Tibial artery (tissue), 4 donors: Measurements from ENCODE around the gene PIP5K1B.

Experiments used
- DNase-seq, 2 donors: peaks; one replicate each; pipeline ENCODE4 v3.0.0-alpha.2; 2019
- H3K27ac ChIP-seq, 2 donors: fragments of 200-600 bp; sonication (generic) in 1 of 2; 1 replicate in 1 of 2; 2 replicates in 1 of 2; pipeline ENCODE4 v1.5.1; 2018 to 2019; ENCODE audit warnings: mild to moderate bottlenecking in 1 of 2
- H3K27me3 ChIP-seq, 2 donors: fragments of 200-600 bp; sonication (generic) in 1 of 2; one replicate each; pipeline versions ENCODE4 v1.5.1 to v1.6.0; 2016 to 2019
- H3K36me3 ChIP-seq, 3 donors: fragments of 200-600 bp; sonication (generic) in 2 of 3; one replicate each; pipeline ENCODE4 v1.5.1; 2016 to 2019; ENCODE audit warnings: mild to moderate bottlenecking in 2 of 3
- H3K4me1 ChIP-seq, 4 donors: fragments of 200-600 bp; sonication (generic) in 2 of 4; 1 replicate in 3 of 4; 2 replicates in 1 of 4; pipeline ENCODE4 v1.5.1; 2016 to 2019
- H3K4me3 ChIP-seq, 2 donors: fragments of 200-600 bp; sonication (generic) in 1 of 2; 1 replicate in 1 of 2; 2 replicates in 1 of 2; pipeline ENCODE4 v1.5.1; 2018 to 2019; ENCODE audit warnings: mild to moderate bottlenecking in 2 of 2
- H3K9me3 ChIP-seq, 3 donors: fragments of 200-600 bp; sonication (generic) in 1 of 3; one replicate each; pipeline ENCODE4 v1.5.1; 2016 to 2019
- intact Hi-C: fragments of 100-400 bp; cut with DNase I; formaldehyde crosslinking; loops from one replicate; pipeline ENCODE4 v1.15.0; 2023; ENCODE audit warnings: low total_unique reads
- TF ChIP-seq, protein P1 (sequence below), 2 experiments: fragments of 200-600 bp in 1 of 2; fragments of 450-650 bp in 1 of 2; IDR thresholded peaks; one replicate each; pipeline ENCODE4 v1.5.1; 2017 to 2019; ENCODE audit warnings: antibody characterized with exemption in 2 of 2, mild to moderate bottlenecking in 1 of 2, moderate library complexity in 1 of 2

The PIP5K1B gene

DNA sequence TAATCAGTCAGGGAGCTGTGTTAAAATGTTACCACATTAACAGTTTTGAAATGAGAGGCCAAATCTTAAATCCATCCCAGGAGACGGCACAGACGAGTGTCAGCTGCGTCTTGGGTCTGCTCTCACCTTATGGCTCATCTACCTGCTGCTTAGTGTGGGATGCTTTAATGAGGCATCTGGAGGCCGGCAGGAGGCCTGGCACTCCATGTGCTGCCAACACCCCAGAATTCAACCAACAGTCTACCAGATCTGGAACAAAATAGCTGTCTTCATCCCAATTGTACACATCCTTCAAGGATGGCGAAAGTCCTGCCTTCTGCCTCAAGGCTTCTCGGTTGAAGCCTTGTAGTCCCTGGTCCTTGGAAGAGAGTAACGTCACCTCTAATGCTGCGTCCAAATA, 296.9 kb downstream of the PIP5K1B start:
- TF ChIP-seq, protein P1, sequence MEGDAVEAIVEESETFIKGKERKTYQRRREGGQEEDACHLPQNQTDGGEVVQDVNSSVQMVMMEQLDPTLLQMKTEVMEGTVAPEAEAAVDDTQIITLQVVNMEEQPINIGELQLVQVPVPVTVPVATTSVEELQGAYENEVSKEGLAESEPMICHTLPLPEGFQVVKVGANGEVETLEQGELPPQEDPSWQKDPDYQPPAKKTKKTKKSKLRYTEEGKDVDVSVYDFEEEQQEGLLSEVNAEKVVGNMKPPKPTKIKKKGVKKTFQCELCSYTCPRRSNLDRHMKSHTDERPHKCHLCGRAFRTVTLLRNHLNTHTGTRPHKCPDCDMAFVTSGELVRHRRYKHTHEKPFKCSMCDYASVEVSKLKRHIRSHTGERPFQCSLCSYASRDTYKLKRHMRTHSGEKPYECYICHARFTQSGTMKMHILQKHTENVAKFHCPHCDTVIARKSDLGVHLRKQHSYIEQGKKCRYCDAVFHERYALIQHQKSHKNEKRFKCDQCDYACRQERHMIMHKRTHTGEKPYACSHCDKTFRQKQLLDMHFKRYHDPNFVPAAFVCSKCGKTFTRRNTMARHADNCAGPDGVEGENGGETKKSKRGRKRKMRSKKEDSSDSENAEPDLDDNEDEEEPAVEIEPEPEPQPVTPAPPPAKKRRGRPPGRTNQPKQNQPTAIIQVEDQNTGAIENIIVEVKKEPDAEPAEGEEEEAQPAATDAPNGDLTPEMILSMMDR (IDR thresholded peaks at IDR 0.05) = no peak
- Histone ChIP-seq H3K9me3 (no peaks in the 10 kb centered on the region), H3K36me3 (no peaks in the 10 kb centered on the region), H3K27ac (no peak overlapping the region), H3K4me1 (peaks cover 0 to 16% (median 2%) of the 10 kb centered on the region in 4 donors), H3K27me3 (no peaks in the 10 kb centered on the region), H3K4me3 (no peak overlapping the region)
- intact Hi-C loops = no loop called here
- no peak for DNase-seq

DNA sequence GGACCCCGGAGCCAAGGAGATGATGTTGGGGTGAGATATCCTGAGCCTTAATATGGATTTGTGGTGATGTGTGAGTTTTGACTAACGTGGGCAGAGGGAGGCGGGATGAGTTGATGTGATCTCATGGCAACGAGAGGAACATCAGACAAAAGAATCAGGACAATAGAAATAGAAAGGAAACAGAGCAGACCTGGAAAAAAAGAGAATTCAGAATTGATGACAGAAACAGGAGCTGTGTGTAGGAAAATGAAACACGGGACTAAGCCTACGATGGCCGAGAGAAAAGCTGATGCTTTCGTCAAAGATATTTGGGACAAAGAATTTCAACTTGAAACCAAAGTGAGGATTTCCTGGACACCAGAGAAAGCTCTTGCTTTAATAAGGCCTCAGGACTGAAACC, 298.0 kb downstream of the PIP5K1B start:
- Histone ChIP-seq H3K9me3 (no peaks in the 10 kb centered on the region), H3K36me3 (no peaks in the 10 kb centered on the region), H3K4me1 (peaks cover 0 to 16% (median 2%) of the 10 kb centered on the region in 4 donors), H3K27ac (no peak overlapping the region), H3K4me3 (no peak overlapping the region), H3K27me3 (no peaks in the 10 kb centered on the region)
- TF ChIP-seq, protein P1 (IDR thresholded peaks at IDR 0.05) = no peak
- intact Hi-C loops = no loop called here
- no peak for DNase-seq

DNA sequence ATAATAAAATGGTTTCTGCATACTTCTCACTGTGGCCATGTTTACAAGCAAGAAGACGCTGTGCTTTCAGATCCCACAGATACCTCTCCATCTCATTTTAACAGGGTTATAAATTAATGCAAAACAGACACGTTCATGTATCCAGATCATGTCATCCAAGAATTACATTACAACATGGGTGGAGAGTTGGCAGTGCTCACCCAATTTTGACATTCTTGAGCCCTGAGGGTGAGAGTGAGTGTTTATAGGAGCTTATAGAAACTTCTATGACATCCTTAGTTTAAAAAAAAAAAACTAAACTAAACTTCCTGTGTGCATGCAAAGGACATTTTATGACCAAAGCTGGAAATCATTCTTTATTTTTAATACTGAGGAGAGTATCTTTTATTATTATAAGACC, 299.8 kb downstream of the PIP5K1B start:
- H3K27ac ChIP-seq = no peak overlapping the region
- H3K27me3 ChIP-seq = no peaks in the 10 kb centered on the region
- no peaks in the 10 kb centered on the region for H3K9me3 ChIP-seq
- DNase-seq = no peak
- H3K4me1 ChIP-seq = peaks cover 0 to 7% (median 2%) of the 10 kb centered on the region in 4 donors
- no peak overlapping the region for H3K4me3 ChIP-seq
- H3K36me3 ChIP-seq = no peaks in the 10 kb centered on the region
- TF ChIP-seq, protein P1 (IDR thresholded peaks at IDR 0.05) = no peak
- intact Hi-C loops = no loop called here

DNA sequence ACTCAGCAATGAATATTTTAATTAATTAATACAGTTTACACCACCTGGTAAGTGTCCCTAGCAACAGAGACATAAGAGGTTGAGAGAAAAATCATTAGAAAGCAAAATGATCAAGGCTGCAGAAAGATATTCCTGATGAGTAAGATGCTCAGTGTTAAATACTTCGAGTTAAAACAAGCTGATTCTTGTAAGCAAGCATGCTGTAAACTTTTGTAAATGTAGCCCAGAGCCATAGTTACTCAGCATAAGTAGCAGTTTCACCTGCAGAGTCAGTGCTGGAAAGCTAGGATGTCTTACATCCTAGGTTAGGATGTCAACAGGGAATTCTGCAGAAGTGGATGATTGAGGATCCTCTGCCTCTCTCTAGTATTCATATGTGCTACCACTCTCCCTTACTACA, 304.7 kb downstream of the PIP5K1B start:
- TF ChIP-seq, protein P1 (IDR thresholded peaks at IDR 0.05) = no peak
- Histone ChIP-seq H3K4me3 (no peak overlapping the region), H3K4me1 (peaks cover 0 to 3% (median under 1%) of the 10 kb centered on the region in 4 donors), H3K9me3 (no peaks in the 10 kb centered on the region), H3K27me3 (peaks cover 0 to 3% of the 10 kb centered on the region in 2 donors), H3K27ac (no peak overlapping the region), H3K36me3 (no peaks in the 10 kb centered on the region)
- no peak for DNase-seq
- intact Hi-C loops = no loop called here

DNA sequence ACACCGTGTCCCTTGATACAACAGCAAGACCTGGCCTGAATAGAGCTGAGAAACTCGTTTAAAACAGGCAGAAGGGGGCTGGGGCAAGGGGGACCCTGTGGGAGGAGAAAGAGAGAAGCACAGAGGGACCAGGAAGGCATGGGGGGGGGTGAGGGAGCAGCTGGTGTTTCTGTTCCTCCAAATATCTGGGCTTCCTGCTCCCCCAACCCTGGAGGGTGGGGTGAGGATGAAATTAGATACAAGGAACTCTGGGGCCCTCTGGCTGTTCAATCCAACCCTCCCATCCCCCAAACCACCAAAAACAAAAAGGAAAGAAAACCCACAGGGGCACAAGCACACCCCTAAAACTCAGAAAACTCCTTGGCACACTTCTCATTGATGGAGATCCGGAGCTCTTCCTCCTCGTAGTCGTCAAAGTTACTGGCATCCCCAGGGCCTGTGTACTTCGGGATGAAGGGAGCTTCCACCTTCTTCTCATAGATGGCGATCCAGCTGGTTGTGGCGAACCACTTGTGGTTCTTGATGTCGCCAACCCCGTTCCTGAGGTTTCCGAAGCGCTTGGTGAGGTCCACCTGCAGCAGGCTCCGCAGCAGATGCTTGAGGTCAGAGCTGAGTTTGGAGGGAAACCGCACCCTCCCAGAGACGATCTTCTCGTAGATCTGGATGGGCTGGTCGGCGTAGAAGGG, 307.8 kb downstream of the PIP5K1B start:
- Histone ChIP-seq H3K9me3 (no peaks in the 10 kb centered on the region), H3K36me3 (no peaks in the 10 kb centered on the region), H3K4me3 (no peak overlapping the region), H3K4me1 (peaks cover 0 to 10% (median 2%) of the 10 kb centered on the region in 4 donors), H3K27me3 (peaks cover 0 to 3% of the 10 kb centered on the region in 2 donors), H3K27ac (no peak overlapping the region)
- intact Hi-C loops = no loop called here
- TF ChIP-seq, protein P1 (IDR thresholded peaks at IDR 0.05) = no peak
- no peak for DNase-seq
